Neural cell (in vitro differentiated cells): ENCODE results near the gene G2E3. TPM values are rescaled to one million over a fixed set of nuclear protein-coding genes. Genes with fewer than 3 reads are reported as not detected.
A peak's percentile ranks its signal among the peaks of the same experiment; 100 is the strongest.

Source experiments
- H2AFZ ChIP-seq: fragments of 200-600, 300-800 bp; sonication (generic), shearing (Covaris generic); 2 replicates; pipeline ENCODE4 v1.6.0; 2014; ENCODE audit warnings: low read depth, mild to moderate bottlenecking, antibody characterized with exemption, low read length, moderate library complexity
- H3F3A ChIP-seq: fragments of 200-600 bp; shearing (Covaris generic); 2 replicates; pipeline ENCODE4 v1.6.1; 2016; ENCODE audit warnings: mild to moderate bottlenecking, moderate library complexity, mixed read lengths, antibody characterized with exemption, low read length; ENCODE audit not compliant: insufficient read depth, poor library complexity, severe bottlenecking
- H3K27ac ChIP-seq: fragments of 200-600, 300-800 bp; sonication (generic), shearing (Covaris generic); 2 replicates; pipeline ENCODE4 v1.5.1; 2014; ENCODE audit warnings: mild to moderate bottlenecking, low read length, moderate library complexity
- H3K27me3 ChIP-seq: fragments of 300-800, 200-600 bp; sonication (generic), shearing (Covaris generic); 2 replicates; pipeline ENCODE4 v1.6.0; 2014; ENCODE audit warnings: mild to moderate bottlenecking, low read depth, low read length, moderate library complexity; ENCODE audit not compliant: insufficient read depth
- H3K36me3 ChIP-seq: fragments of 300-800, 200-600 bp; sonication (generic), shearing (Covaris generic); 2 replicates; pipeline ENCODE4 v1.5.1; 2014; ENCODE audit warnings: mild to moderate bottlenecking, antibody characterized with exemption, low read length, moderate library complexity; ENCODE audit not compliant: insufficient read depth
- H3K4me2 ChIP-seq: fragments of 300-800, 200-600 bp; sonication (generic), shearing (Covaris generic); 2 replicates; pipeline ENCODE4 v1.6.0; 2014; ENCODE audit warnings: mild to moderate bottlenecking, low read length
- H3K4me3 ChIP-seq: fragments of 300-800, 200-600 bp; sonication (generic), shearing (Covaris generic); 2 replicates; pipeline ENCODE4 v1.5.1; 2014; ENCODE audit warnings: mild to moderate bottlenecking, low read length, moderate library complexity
- H3K79me2 ChIP-seq: fragments of 200-600 bp; shearing (Covaris generic); replicated peaks from 2 replicates; pipeline ENCODE4 v1.6.0; 2014; ENCODE audit warnings: mild to moderate bottlenecking, low read length, moderate library complexity; ENCODE audit not compliant: insufficient read depth
- H3K9ac ChIP-seq: fragments of 300-800, 200-600 bp; sonication (generic), shearing (Covaris generic); 2 replicates; pipeline ENCODE4 v1.6.1; 2016; ENCODE audit warnings: mild to moderate bottlenecking, low read length, mixed read lengths
- H3K9me2 ChIP-seq: fragments of 200-600 bp; shearing (Covaris generic); 2 replicates; pipeline ENCODE4 v1.6.1; 2016; ENCODE audit warnings: mild to moderate bottlenecking, low read length, mixed read lengths; ENCODE audit not compliant: insufficient read depth
- H3K9me3 ChIP-seq: fragments of 200-600, 300-800 bp; sonication (generic), shearing (Covaris generic); 2 replicates; pipeline ENCODE4 v1.6.1; 2016; ENCODE audit warnings: mild to moderate bottlenecking, mixed run types, low read length, moderate library complexity, mixed read lengths
- H4K20me1 ChIP-seq: fragments of 200-600 bp; shearing (Covaris generic); 2 replicates; pipeline ENCODE4 v1.6.1; 2016; ENCODE audit warnings: mild to moderate bottlenecking, mixed run types; ENCODE audit not compliant: insufficient read depth
- EP300 ChIP-seq: fragments of 450-650 bp; conservative IDR thresholded peaks from 2 replicates; pipeline ENCODE4 v1.6.1; 2014; ENCODE audit warnings: antibody characterized with exemption, mild to moderate bottlenecking, moderate library complexity; ENCODE audit not compliant: poor library complexity, severe bottlenecking
- EZH2 ChIP-seq: fragments of 200-600, 300-800 bp; shearing (Covaris generic), sonication (generic); IDR thresholded peaks from 2 replicates; pipeline ENCODE4 v1.6.1; 2014; ENCODE audit warnings: antibody characterized with exemption, low read length, borderline replicate concordance, mild to moderate bottlenecking; ENCODE audit not compliant: insufficient read depth, poor library complexity, severe bottlenecking
- MXI1 ChIP-seq: fragments of 450-650 bp; conservative IDR thresholded peaks from 2 replicates; pipeline ENCODE4 v1.6.1; 2014; ENCODE audit warnings: antibody characterized with exemption, mild to moderate bottlenecking; ENCODE audit not compliant: poor library complexity, severe bottlenecking
- POLR2AphosphoS5 ChIP-seq: IDR thresholded peaks from 2 replicates; pipeline ENCODE4 v1.6.1; 2012
- RAD21 ChIP-seq: fragments of 450-650 bp; conservative IDR thresholded peaks from 2 replicates; pipeline ENCODE4 v1.6.1; 2014; ENCODE audit warnings: antibody characterized with exemption, mild to moderate bottlenecking, moderate library complexity
- SMC3 ChIP-seq: fragments of 450-650 bp; conservative IDR thresholded peaks from 2 replicates; pipeline ENCODE4 v1.6.1; 2014; ENCODE audit warnings: antibody characterized with exemption, mild to moderate bottlenecking, moderate library complexity; ENCODE audit not compliant: poor library complexity
- TAF1 ChIP-seq: IDR thresholded peaks from 2 replicates; pipeline ENCODE4 v1.6.1; 2012; ENCODE audit warnings: low read depth
- polyA plus RNA-seq: library from polyadenylated mRNA; depleted of rRNA; stranded (reverse); fragments of >200 nt; gene quantifications from 2 replicates; pipeline ENCODE4 v1.2.3, GENCODE V29; 2014
- TF ChIP-seq, protein P1 (sequence below): IDR thresholded peaks from 2 replicates; pipeline ENCODE4 v1.6.1; 2012; ENCODE audit warnings: borderline replicate concordance
- TF ChIP-seq, protein P2 (sequence below): fragments of 450-650 bp; IDR thresholded peaks from 2 replicates; pipeline ENCODE4 v1.5.1; 2014; ENCODE audit warnings: antibody characterized with exemption, mild to moderate bottlenecking, moderate library complexity; ENCODE audit not compliant: poor library complexity, severe bottlenecking

Gene G2E3
- polyA plus RNA-seq, 1 donor from 2014 or later = 35.4 TPM

DNA sequence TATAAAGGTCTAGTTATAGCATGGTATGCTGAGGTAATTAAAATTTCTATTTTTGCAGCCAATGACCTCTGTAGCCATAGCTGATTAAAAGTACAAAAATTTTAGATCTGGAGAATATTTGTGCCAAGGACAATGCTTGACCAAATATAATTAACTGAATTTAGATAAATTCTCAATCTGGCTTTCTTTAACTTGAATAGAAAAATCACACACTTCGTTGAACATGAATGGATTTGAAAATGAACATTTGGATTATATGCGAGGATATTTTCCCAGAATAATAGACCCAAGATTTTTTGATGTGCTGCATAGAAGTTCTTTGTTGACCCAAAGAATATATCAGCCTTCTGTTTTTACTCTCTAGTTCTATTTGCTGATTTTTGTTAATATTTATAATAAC, 38.4 kb upstream of the G2E3 start:
- Histone ChIP-seq H3K9me3 (no peaks in the 10 kb centered on the region), H2AFZ (no peak overlapping the region), H3K9ac (no peak overlapping the region), H4K20me1 (no peaks in the 10 kb centered on the region), H3K36me3 (no peaks in the 10 kb centered on the region), H3K4me2 (no peak overlapping the region), H3K9me2 (no peaks in the 10 kb centered on the region), H3K79me2 (no peaks in the 10 kb centered on the region), H3K27ac (no peak overlapping the region), H3F3A (no peaks in the 10 kb centered on the region), H3K27me3 (no peaks in the 10 kb centered on the region), H3K4me3 (no peak overlapping the region)
- TF ChIP-seq POLR2AphosphoS5 (no peak), TAF1 (no peak), RAD21 (no peak), SMC3 (no peak), MXI1 (no peak), EP300 (no peak), EZH2 (no peak)
- TF ChIP-seq, protein P1, sequence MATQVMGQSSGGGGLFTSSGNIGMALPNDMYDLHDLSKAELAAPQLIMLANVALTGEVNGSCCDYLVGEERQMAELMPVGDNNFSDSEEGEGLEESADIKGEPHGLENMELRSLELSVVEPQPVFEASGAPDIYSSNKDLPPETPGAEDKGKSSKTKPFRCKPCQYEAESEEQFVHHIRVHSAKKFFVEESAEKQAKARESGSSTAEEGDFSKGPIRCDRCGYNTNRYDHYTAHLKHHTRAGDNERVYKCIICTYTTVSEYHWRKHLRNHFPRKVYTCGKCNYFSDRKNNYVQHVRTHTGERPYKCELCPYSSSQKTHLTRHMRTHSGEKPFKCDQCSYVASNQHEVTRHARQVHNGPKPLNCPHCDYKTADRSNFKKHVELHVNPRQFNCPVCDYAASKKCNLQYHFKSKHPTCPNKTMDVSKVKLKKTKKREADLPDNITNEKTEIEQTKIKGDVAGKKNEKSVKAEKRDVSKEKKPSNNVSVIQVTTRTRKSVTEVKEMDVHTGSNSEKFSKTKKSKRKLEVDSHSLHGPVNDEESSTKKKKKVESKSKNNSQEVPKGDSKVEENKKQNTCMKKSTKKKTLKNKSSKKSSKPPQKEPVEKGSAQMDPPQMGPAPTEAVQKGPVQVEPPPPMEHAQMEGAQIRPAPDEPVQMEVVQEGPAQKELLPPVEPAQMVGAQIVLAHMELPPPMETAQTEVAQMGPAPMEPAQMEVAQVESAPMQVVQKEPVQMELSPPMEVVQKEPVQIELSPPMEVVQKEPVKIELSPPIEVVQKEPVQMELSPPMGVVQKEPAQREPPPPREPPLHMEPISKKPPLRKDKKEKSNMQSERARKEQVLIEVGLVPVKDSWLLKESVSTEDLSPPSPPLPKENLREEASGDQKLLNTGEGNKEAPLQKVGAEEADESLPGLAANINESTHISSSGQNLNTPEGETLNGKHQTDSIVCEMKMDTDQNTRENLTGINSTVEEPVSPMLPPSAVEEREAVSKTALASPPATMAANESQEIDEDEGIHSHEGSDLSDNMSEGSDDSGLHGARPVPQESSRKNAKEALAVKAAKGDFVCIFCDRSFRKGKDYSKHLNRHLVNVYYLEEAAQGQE = no peak
- TF ChIP-seq, protein P2, sequence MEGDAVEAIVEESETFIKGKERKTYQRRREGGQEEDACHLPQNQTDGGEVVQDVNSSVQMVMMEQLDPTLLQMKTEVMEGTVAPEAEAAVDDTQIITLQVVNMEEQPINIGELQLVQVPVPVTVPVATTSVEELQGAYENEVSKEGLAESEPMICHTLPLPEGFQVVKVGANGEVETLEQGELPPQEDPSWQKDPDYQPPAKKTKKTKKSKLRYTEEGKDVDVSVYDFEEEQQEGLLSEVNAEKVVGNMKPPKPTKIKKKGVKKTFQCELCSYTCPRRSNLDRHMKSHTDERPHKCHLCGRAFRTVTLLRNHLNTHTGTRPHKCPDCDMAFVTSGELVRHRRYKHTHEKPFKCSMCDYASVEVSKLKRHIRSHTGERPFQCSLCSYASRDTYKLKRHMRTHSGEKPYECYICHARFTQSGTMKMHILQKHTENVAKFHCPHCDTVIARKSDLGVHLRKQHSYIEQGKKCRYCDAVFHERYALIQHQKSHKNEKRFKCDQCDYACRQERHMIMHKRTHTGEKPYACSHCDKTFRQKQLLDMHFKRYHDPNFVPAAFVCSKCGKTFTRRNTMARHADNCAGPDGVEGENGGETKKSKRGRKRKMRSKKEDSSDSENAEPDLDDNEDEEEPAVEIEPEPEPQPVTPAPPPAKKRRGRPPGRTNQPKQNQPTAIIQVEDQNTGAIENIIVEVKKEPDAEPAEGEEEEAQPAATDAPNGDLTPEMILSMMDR = no peak

DNA sequence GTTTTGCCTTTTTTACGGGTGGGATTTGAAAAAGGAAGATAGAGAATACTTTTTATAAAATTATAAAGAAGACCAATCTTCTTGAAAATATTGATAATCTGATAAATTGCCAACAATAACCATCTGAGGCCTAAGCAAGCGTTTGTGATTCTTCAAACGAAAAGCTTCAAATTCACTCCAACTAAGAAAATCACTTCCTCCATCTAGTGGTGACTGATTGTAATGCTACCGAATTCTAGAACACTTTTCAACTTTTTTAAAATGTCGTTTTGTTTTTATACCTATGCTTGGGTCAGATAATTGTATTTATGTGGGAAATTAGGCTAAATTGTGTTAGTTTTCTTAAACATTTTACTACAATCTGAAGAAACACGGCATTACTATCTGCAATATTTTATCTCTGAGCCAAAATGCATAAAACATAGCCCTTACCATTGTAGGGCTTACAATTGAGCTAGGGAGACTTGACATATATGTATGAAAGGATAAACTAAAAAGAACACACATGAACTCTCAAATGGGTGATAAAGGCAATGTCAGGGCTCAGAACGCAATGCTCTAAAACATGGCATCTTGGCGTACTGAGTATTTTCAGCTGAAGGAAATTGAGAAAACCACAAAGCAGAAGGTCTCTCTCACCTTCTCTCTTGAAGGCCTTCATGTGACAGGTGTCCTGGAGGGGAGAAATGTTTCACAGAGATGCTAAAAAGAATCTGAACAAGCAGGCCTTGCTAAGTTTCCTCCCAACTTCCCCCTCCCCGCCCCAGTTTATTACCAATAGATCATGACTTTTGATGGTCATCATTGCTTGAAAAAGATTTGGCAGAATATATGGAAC, 36.8 kb upstream of the G2E3 start:
- H3K27ac ChIP-seq = no peak overlapping the region
- no peak for TF ChIP-seq TAF1
- TF ChIP-seq SMC3 = peak; percentile 78
- TF ChIP-seq MXI1 = no peak
- TF ChIP-seq RAD21 = peak; percentile 82
- TF ChIP-seq, protein P2 = peak; percentile 78
- no peak overlapping the region for H2AFZ ChIP-seq

More for the DNA sequence above, 36.8 kb upstream of the G2E3 start:
- no peaks in the 10 kb centered on the region for H3K79me2 ChIP-seq
- H4K20me1 ChIP-seq = no peaks in the 10 kb centered on the region
- no peak overlapping the region for H3K4me3 ChIP-seq
- H3K27me3 ChIP-seq = no peaks in the 10 kb centered on the region
- H3K4me2 ChIP-seq = no peak overlapping the region
- H3K9me2 ChIP-seq = no peaks in the 10 kb centered on the region
- H3K9ac ChIP-seq = no peak overlapping the region
- no peaks in the 10 kb centered on the region for H3K9me3 ChIP-seq
- no peaks in the 10 kb centered on the region for H3K36me3 ChIP-seq
- no peaks in the 10 kb centered on the region for H3F3A ChIP-seq
